Activated T-helper 1 cell treated with anti-CD3 and anti-CD28 coated beads, Interleukin-12 subunit alpha, Interleukin-12 subunit beta, Interleukin-2, Interleukin-4 antibody, amounts not matched to agents 30 ng/mL and 10 ng/mL and 1 ng/mL, durations not matched to agents 14 hours and 24 hours and 36 hours (primary cell): Measurements from ENCODE around the gene OR52N4. TPM values are rescaled to one million over a fixed set of nuclear protein-coding genes. Genes with fewer than 3 reads are reported as not detected.

Experiments used
- DNase-seq: peaks from one replicate; pipeline ENCODE4 v3.0.0; 2021; ENCODE audit warnings: low spot score
- H3K27ac Mint-ChIP-seq: one replicate; pipeline ENCODE4 v1.8.0; 2021; ENCODE audit warnings: mild to moderate bottlenecking, mixed read lengths
- H3K27me3 Mint-ChIP-seq: one replicate; pipeline ENCODE4 v1.8.0; 2022; ENCODE audit warnings: mild to moderate bottlenecking, moderate library complexity, mixed read lengths; ENCODE audit not compliant: insufficient read depth
- H3K36me3 Mint-ChIP-seq: one replicate; pipeline ENCODE4 v1.8.0; 2021; ENCODE audit warnings: low read depth, mixed read lengths
- H3K4me1 Mint-ChIP-seq: one replicate; pipeline ENCODE4 v1.8.0; 2021; ENCODE audit warnings: low read depth, mixed read lengths
- H3K4me3 Mint-ChIP-seq: one replicate; pipeline ENCODE4 v1.8.0; 2021; ENCODE audit warnings: mild to moderate bottlenecking, moderate library complexity, mixed read lengths
- H3K9me3 Mint-ChIP-seq: one replicate; pipeline ENCODE4 v1.8.0; 2021; ENCODE audit warnings: mixed read lengths
- intact Hi-C: fragments of 100-400 bp; cut with micrococcal nuclease; formaldehyde crosslinking; loops from one replicate; pipeline ENCODE4 v1.15.1; 2024
- total RNA-seq: library from RNA; stranded (reverse); gene quantifications from 2 replicates; pipeline ENCODE4 v1.2.3, GENCODE V29; 2022

Gene OR52N4
- total RNA-seq, 1 donor from 2014 or later, result 0.16 TPM

DNA sequence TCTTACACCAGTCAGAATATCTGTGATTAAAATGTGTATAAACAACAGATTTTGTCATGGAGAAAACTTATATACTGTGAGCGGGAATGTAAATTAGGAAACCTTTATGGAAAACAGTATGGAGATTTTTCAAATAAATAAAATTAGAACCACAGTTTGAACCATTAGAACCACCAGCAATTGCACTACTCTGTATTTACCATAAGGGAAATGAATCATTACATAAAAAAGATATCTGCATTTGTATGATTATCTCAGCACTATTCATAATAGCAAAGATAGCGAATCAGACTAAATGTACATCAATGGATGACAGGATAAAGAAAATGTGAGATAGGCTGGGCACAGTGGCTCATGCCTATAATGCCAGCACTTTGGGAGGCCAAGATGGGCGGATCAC lies 7.4 kb upstream of the OR52N4 start:
- no peak overlapping the region for H3K4me3 Mint-ChIP-seq
- DNase-seq, result no peak
- no peaks in the 10 kb centered on the region for H3K4me1 Mint-ChIP-seq
- H3K27me3 Mint-ChIP-seq, result peaks cover 8% of the 10 kb centered on the region
- no peak overlapping the region for H3K27ac Mint-ChIP-seq
- H3K36me3 Mint-ChIP-seq, result no peaks in the 10 kb centered on the region
- peaks cover 7% of the 10 kb centered on the region for H3K9me3 Mint-ChIP-seq
- intact Hi-C loops, result no loop called here

- no peaks in the 10 kb centered on the region for H3K4me1 Mint-ChIP-seq
- H3K36me3 Mint-ChIP-seq, result no peaks in the 10 kb centered on the region
- intact Hi-C loops, result no loop called here
- no peaks in the 10 kb centered on the region for H3K9me3 Mint-ChIP-seq
- no peak for DNase-seq
- H3K27me3 Mint-ChIP-seq, result peaks cover 2% of the 10 kb centered on the region
- no peak overlapping the region for H3K4me3 Mint-ChIP-seq
- H3K27ac Mint-ChIP-seq, result no peak overlapping the region
These were observed 4.2 kb upstream of the OR52N4 start for GRCh38 chr11:5749836-5750235.

DNA sequence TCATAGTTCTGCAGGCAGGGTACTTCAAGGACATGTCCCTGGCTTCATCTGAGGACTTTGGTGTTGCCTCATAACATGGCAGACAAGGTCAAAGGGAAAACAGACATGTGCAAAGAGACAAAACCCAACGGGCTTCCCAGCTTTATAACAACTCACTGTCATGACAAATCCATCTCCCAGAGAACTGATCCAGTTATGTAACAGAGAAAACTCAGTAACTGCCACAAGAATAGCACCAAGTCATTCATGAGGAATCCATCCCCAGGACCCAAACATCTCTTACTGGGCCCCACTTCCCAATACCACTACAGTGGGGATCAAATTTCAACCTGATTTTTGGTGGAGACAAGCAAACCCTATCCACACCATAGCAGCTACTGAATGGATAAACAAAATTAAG lies 13.0 kb downstream of the OR52N4 start:
- intact Hi-C loops, result no loop called here
- Mint-ChIP-seq H3K4me1 (no peaks in the 10 kb centered on the region), H3K27ac (no peak overlapping the region), H3K4me3 (no peak overlapping the region), H3K27me3 (no peaks in the 10 kb centered on the region), H3K9me3 (no peaks in the 10 kb centered on the region), H3K36me3 (no peaks in the 10 kb centered on the region)
- DNase-seq, result no peak

DNA sequence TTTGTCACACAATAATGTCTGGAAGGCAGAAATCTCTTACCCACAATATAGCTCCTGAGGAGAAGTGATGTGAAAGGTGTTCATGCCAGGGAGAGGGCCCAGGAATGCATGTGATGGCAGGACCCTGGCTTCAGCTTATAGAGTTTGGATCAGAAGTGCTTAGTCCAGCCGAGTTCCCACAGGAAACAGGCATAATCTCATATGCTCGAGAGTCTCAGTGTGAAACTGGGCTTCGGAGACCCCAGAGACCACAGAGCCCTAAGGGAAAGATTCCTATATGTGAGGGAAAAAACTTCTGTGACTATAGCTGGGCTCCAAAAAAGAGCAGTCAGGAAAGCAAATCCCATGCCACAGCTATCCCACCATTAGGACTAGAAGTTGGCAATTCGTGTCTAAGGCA lies 29.2 kb downstream of the OR52N4 start, which contains the start of gene OR52N5:
Gene OR52N5 (minus strand): TSS at position 101 of the 400 bp plus-strand sequence. CDS start 4,721 bp downstream, outside the sequence.
- H3K9me3 Mint-ChIP-seq, result no peaks in the 10 kb centered on the region
- no peak within 1 kb of the TSS for H3K4me3 Mint-ChIP-seq
- H3K4me1 Mint-ChIP-seq, result no peaks in the 10 kb centered on the region
- no peaks in the 10 kb centered on the region for H3K27me3 Mint-ChIP-seq
- intact Hi-C loops, result no loop called here
- no peak for DNase-seq
- no peak within 1 kb of the TSS for H3K27ac Mint-ChIP-seq
- no peaks in the 10 kb centered on the region for H3K36me3 Mint-ChIP-seq

DNA sequence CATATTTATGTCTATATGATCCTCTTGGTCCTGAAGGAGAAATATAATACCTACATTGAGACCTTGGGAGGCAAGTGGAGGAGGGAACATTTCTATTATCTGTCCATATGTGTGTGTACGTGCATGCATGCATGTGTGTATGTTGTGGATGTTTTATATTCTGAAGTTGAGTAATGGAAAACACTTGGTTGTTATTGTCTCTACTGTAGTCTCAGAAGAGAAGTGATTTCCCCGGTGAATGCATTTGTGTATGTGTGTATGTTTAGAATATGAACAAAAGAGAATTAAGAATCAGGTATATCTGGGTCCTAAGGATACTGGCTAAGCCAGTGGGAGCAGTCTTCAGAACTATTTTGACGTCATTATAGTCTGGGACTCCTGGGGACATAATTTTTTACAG lies 37.1 kb downstream of the OR52N4 start, which contains the start of gene OR52N1:
Gene OR52N1 (minus strand): TSS at position 101 of the 400 bp plus-strand sequence. CDS start 2,449 bp downstream, outside the sequence.
- peaks cover 15% of the 10 kb centered on the region for H3K27me3 Mint-ChIP-seq
- intact Hi-C loops, result no loop called here
- H3K4me3 Mint-ChIP-seq, result no peak within 1 kb of the TSS
- H3K9me3 Mint-ChIP-seq, result no peaks in the 10 kb centered on the region
- DNase-seq, result no peak
- H3K27ac Mint-ChIP-seq, result no peak within 1 kb of the TSS
- no peaks in the 10 kb centered on the region for H3K4me1 Mint-ChIP-seq
- H3K36me3 Mint-ChIP-seq, result no peaks in the 10 kb centered on the region

DNA sequence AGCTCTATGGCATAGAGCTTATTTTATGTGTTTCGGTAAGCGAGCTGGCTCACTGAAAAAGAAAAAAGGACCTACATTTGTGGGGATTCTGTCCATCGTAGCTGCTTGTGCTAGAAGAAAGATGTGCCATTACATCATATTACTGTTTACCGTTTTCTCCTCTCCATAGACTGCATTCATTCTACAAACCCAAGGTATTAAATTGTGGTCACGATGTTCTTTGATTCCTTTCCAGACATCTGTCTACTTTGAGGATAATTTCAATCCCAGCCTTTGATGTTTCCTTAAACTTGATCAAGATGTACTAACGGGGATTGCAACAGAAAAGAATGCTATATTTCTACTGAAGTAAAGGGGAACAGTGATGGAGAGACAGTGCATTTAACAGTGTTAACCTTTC lies 42.5 kb downstream of the OR52N4 start:
- H3K4me1 Mint-ChIP-seq, result no peaks in the 10 kb centered on the region
- H3K4me3 Mint-ChIP-seq, result no peak overlapping the region
- no peaks in the 10 kb centered on the region for H3K36me3 Mint-ChIP-seq
- H3K9me3 Mint-ChIP-seq, result no peaks in the 10 kb centered on the region
- H3K27me3 Mint-ChIP-seq, result peaks cover 8% of the 10 kb centered on the region
- no peak for DNase-seq
- no peak overlapping the region for H3K27ac Mint-ChIP-seq
- intact Hi-C loops, result no loop called here

- no peak overlapping the region for H3K27ac Mint-ChIP-seq
- DNase-seq, result no peak
- no peak overlapping the region for H3K4me3 Mint-ChIP-seq
- peaks cover 12% of the 10 kb centered on the region for H3K27me3 Mint-ChIP-seq
- H3K36me3 Mint-ChIP-seq, result no peaks in the 10 kb centered on the region
- intact Hi-C loops, result loop anchor here (10.0 kb wide), 1 partner anchor 551 kb away; no protein-coding TSS in a partner anchor
- H3K4me1 Mint-ChIP-seq, result peaks cover 9% of the 10 kb centered on the region
- H3K9me3 Mint-ChIP-seq, result peaks cover 4% of the 10 kb centered on the region
These were observed 49.9 kb downstream of the OR52N4 start for GRCh38 chr11:5803982-5804381.

Other genes with a start within 250 kb of the OR52N4 start
- not detected in 2 replicates for gene UBQLN3, start 244.3 kb upstream of the OR52N4 start, total RNA-seq
- gene UBQLNL, start 237.5 kb upstream of the OR52N4 start, total RNA-seq, result 0.18 TPM in 1 of 2 replicates, not detected in the other
- gene OR52H1, start 205.7 kb upstream of the OR52N4 start, total RNA-seq, result not detected in 2 replicates
- not detected in 2 replicates for gene OR52B6, start 173.4 kb upstream of the OR52N4 start, total RNA-seq
- 0.34 and 0.54 TPM in 2 replicates for gene TRIM6, start 157.6 kb upstream of the OR52N4 start, total RNA-seq
- gene TRIM34, start 129.2 kb upstream of the OR52N4 start, total RNA-seq, result 4.6 and 5.4 TPM in 2 replicates
- 7.9 and 8.6 TPM in 2 replicates for gene TRIM5, start 69.2 kb upstream of the OR52N4 start, total RNA-seq
- 125 and 127 TPM in 2 replicates for gene TRIM22, start 64.5 kb upstream of the OR52N4 start, total RNA-seq
- not detected in 2 replicates for gene OR56B1, start 17.8 kb upstream of the OR52N4 start, total RNA-seq
- not detected in 2 replicates for gene OR52N5, start 29.1 kb downstream of the OR52N4 start, total RNA-seq
- not detected in 2 replicates for gene OR52N1, start 37.0 kb downstream of the OR52N4 start, total RNA-seq
- gene OR52N2, start 54.7 kb downstream of the OR52N4 start, total RNA-seq, result not detected in 2 replicates
- gene OR52E6, start 87.7 kb downstream of the OR52N4 start, total RNA-seq, result not detected in 2 replicates
- not detected in 2 replicates for gene OR52E8, start 103.4 kb downstream of the OR52N4 start, total RNA-seq
- not detected in 2 replicates for gene OR52E4, start 126.4 kb downstream of the OR52N4 start, total RNA-seq
- not detected in 2 replicates for gene OR52E5, start 139.0 kb downstream of the OR52N4 start, total RNA-seq
- gene OR56A3, start 188.0 kb downstream of the OR52N4 start, total RNA-seq, result not detected in 2 replicates
- gene OR56A5, start 214.3 kb downstream of the OR52N4 start, total RNA-seq, result not detected in 2 replicates
- 0.20 TPM in 1 of 2 replicates, not detected in the other for gene OR52L1, start 232.7 kb downstream of the OR52N4 start, total RNA-seq